ENCODE data around the gene PRELID2. TPM values are rescaled to one million over a fixed set of nuclear protein-coding genes. Genes with fewer than 3 reads are reported as not detected.
"Not testable (repeated sequence)": the region's sequence is repeated elsewhere in the genome, so short reads cannot be mapped to it uniquely, and the experiment has no call there.

Gene PRELID2
- total RNA-seq, 1 experiment from 2014 or later: 27.7 TPM

GRCh38 chr5:145841299-145841698 is 6.2 kb upstream of the PRELID2 start:
- Histone ChIP-seq H4K20me1 (ENCODE audit: insufficient read depth) (no peaks in the 10 kb centered on the region), H3K9me2 (ENCODE audit: insufficient read depth) (no peaks in the 10 kb centered on the region), H3K9me3 (ENCODE audit: insufficient read depth, low read depth) (no peaks in the 10 kb centered on the region), H3K36me3 (ENCODE audit: low read depth) (no peaks in the 10 kb centered on the region), H3K27me3 (ENCODE audit: insufficient read depth, low read depth) (no peaks in the 10 kb centered on the region), H3K4me2 (no peak overlapping the region), H3K4me3 (no peak overlapping the region), H2AFZ (no peak overlapping the region), H3K4me1 (replicated peaks; ENCODE audit: insufficient read depth) (peaks cover 1% of the 10 kb centered on the region), H3K79me2 (ENCODE audit: low read depth) (no peaks in the 10 kb centered on the region), H3F3A (ENCODE audit: insufficient read depth, low read depth) (no peaks in the 10 kb centered on the region), H3K27ac (no peak overlapping the region)
- BruUV-seq (replicated peaks): no TSS peak
- ChIA-PET CTCF (no interaction called here), POLR2A (ENCODE audit: unreplicated experiment) (no interaction called here)
- DNase-seq: no peak
- intact Hi-C loops (cut with micrococcal nuclease; ENCODE audit: unreplicated experiment): no loop called here
- no peak for TF ChIP-seq EZH2 (IDR thresholded peaks at IDR 0.05; ENCODE audit: low read depth)
- no peak for TF ChIP-seq CTCF (conservative IDR thresholded peaks at IDR 0.05)

- Histone ChIP-seq H2AFZ (no peak overlapping the region), H3K4me1 (replicated peaks; ENCODE audit: insufficient read depth) (peaks cover 7% of the 10 kb centered on the region), H3K27me3 (ENCODE audit: insufficient read depth, low read depth) (no peaks in the 10 kb centered on the region), H4K20me1 (ENCODE audit: insufficient read depth) (no peaks in the 10 kb centered on the region), H3K4me3 (no peak overlapping the region), H3K9me3 (ENCODE audit: insufficient read depth, low read depth) (no peaks in the 10 kb centered on the region), H3K36me3 (ENCODE audit: low read depth) (no peaks in the 10 kb centered on the region), H3K27ac (no peak overlapping the region), H3F3A (ENCODE audit: insufficient read depth, low read depth) (no peaks in the 10 kb centered on the region), H3K4me2 (no peak overlapping the region), H3K9me2 (ENCODE audit: insufficient read depth) (no peaks in the 10 kb centered on the region), H3K79me2 (ENCODE audit: low read depth) (no peaks in the 10 kb centered on the region)
- ChIA-PET POLR2A (ENCODE audit: unreplicated experiment) (no interaction called here), CTCF (no interaction called here)
- TF ChIP-seq CTCF (conservative IDR thresholded peaks at IDR 0.05): no peak
- TF ChIP-seq EZH2 (IDR thresholded peaks at IDR 0.05; ENCODE audit: low read depth): no peak
- intact Hi-C loops (cut with micrococcal nuclease; ENCODE audit: unreplicated experiment): no loop called here
- no TSS peak for BruUV-seq (replicated peaks)
- no peak for DNase-seq
Observed at GRCh38 chr5:145840458-145841132, 5.5 kb upstream of the PRELID2 start.

GRCh38 chr5:145838276-145838675 is 3.1 kb upstream of the PRELID2 start:
- Histone ChIP-seq H3K4me2 (no peak overlapping the region), H3K9me2 (ENCODE audit: insufficient read depth) (no peaks in the 10 kb centered on the region), H3K27me3 (ENCODE audit: insufficient read depth, low read depth) (no peaks in the 10 kb centered on the region), H3K9me3 (ENCODE audit: insufficient read depth, low read depth) (no peaks in the 10 kb centered on the region), H3K4me1 (replicated peaks; ENCODE audit: insufficient read depth) (peaks cover 16% of the 10 kb centered on the region), H2AFZ (no peak overlapping the region), H3K36me3 (ENCODE audit: low read depth) (no peaks in the 10 kb centered on the region), H3K27ac (no peak overlapping the region), H4K20me1 (ENCODE audit: insufficient read depth) (no peaks in the 10 kb centered on the region), H3K4me3 (no peak overlapping the region), H3F3A (ENCODE audit: insufficient read depth, low read depth) (no peaks in the 10 kb centered on the region), H3K79me2 (ENCODE audit: low read depth) (peaks cover 7% of the 10 kb centered on the region; the same call in 1 of the 2 replicates)
- no TSS peak for BruUV-seq (replicated peaks)
- ChIA-PET POLR2A (ENCODE audit: unreplicated experiment) (no interaction called here), CTCF (no interaction called here)
- intact Hi-C loops (cut with micrococcal nuclease; ENCODE audit: unreplicated experiment): loop anchor here (5.0 kb wide), 1 partner anchor 144 kb away; no protein-coding TSS in a partner anchor
- no peak for DNase-seq
- TF ChIP-seq EZH2 (IDR thresholded peaks at IDR 0.05; ENCODE audit: low read depth) (no peak), CTCF (conservative IDR thresholded peaks at IDR 0.05) (no peak)

- H3K36me3 ChIP-seq (ENCODE audit: low read depth); DNase-seq; H3K79me2 ChIP-seq (ENCODE audit: low read depth); H3K27me3 ChIP-seq (ENCODE audit: insufficient read depth, low read depth); H3K9me3 ChIP-seq (ENCODE audit: insufficient read depth, low read depth); H3F3A ChIP-seq (ENCODE audit: insufficient read depth, low read depth); H3K9me2 ChIP-seq (ENCODE audit: insufficient read depth); CTCF ChIA-PET; BruUV-seq (replicated peaks); H4K20me1 ChIP-seq (ENCODE audit: insufficient read depth); POLR2A ChIA-PET (ENCODE audit: unreplicated experiment): not testable (repeated sequence)
- H2AFZ ChIP-seq: peak overlapping the region; percentile 96
- peaks cover 17% of the 10 kb centered on the region for H3K4me1 ChIP-seq (replicated peaks; ENCODE audit: insufficient read depth)
- H3K27ac ChIP-seq: peak overlapping the region; percentile 35; the same call in 1 of the 2 replicates
- peak overlapping the region; percentile 71 for H3K4me3 ChIP-seq
- H3K4me2 ChIP-seq: peak overlapping the region; percentile 83
- intact Hi-C loops (cut with micrococcal nuclease; ENCODE audit: unreplicated experiment): loop anchor here (5.0 kb wide), 1 partner anchor 146 kb away; no protein-coding TSS in a partner anchor
Observed at GRCh38 chr5:145836241-145836640, 1.1 kb upstream of the PRELID2 start.

Data from PC-9 (cell line).